H1 (cell line): ENCODE measurements around the gene ZSCAN21.

Experiments used
- CEBPB ChIP-seq: IDR thresholded peaks from 2 replicates; pipeline ENCODE4 v1.6.1; 2012; ENCODE audit warnings: low read depth, low read length
- CTBP2 ChIP-seq: IDR thresholded peaks from 2 replicates; pipeline ENCODE4 v1.7.0; 2011; ENCODE audit warnings: borderline replicate concordance, mild to moderate bottlenecking, moderate library complexity, mixed read lengths, low read length; ENCODE audit not compliant: insufficient read depth, insufficient read length
- CTCF ChIP-seq, 3 experiments: IDR thresholded peaks; 1 replicate in 2 of 3; 2 replicates in 1 of 3; pipeline versions ENCODE4 v1.5.1 to v1.6.1; 2011; ENCODE audit warnings: low read length in 3 of 3, mild to moderate bottlenecking in 3 of 3, inconsistent platforms in 2 of 3, low read depth in 1 of 3, moderate library complexity in 1 of 3; ENCODE audit not compliant: insufficient read depth in 1 of 3; ENCODE audit errors: control extremely low read depth in 1 of 3
- EZH2 ChIP-seq: fragments of 200-600 bp; sonication (generic); IDR thresholded peaks from 2 replicates; pipeline ENCODE4 v1.7.1; 2012; ENCODE audit warnings: low read depth, mild to moderate bottlenecking, moderate library complexity, low read length, inconsistent platforms; ENCODE audit not compliant: severe bottlenecking
- GABPA ChIP-seq: IDR thresholded peaks from 2 replicates; pipeline ENCODE4 v1.6.1; 2011; ENCODE audit warnings: mild to moderate bottlenecking, low read length, moderate library complexity, borderline replicate concordance; ENCODE audit not compliant: insufficient read depth
- NANOG ChIP-seq: IDR thresholded peaks from 2 replicates; pipeline ENCODE4 v1.6.1; 2011; ENCODE audit warnings: low read length, low read depth, mild to moderate bottlenecking, inconsistent platforms; ENCODE audit not compliant: insufficient read depth, poor library complexity, severe bottlenecking
- POLR2A ChIP-seq, 2 experiments: IDR thresholded peaks; 1 replicate in 1 of 2; 2 replicates in 1 of 2; pipeline ENCODE4 v1.6.1; 2011; ENCODE audit warnings: low read depth in 2 of 2, low read length in 2 of 2, mild to moderate bottlenecking in 2 of 2; ENCODE audit errors: control extremely low read depth in 1 of 2
- POLR2AphosphoS5 ChIP-seq: IDR thresholded peaks from 2 replicates; pipeline ENCODE4 v1.6.1; 2011; ENCODE audit warnings: low read depth, low read length
- RAD21 ChIP-seq, 2 experiments: IDR thresholded peaks in 1 of 2; conservative IDR thresholded peaks in 1 of 2; 2 replicates each; pipeline ENCODE4 v1.6.1; 2011; ENCODE audit warnings: low read depth in 2 of 2, low read length in 2 of 2, improper control_type of control experiment in 1 of 2, inconsistent platforms in 1 of 2, mild to moderate bottlenecking in 1 of 2, moderate library complexity in 1 of 2
- RNF2 ChIP-seq: fragments of 200-900, 300-1000 bp; sonication (generic); IDR thresholded peaks from 2 replicates; pipeline ENCODE4 v1.7.1; 2016; ENCODE audit warnings: borderline replicate concordance, low read depth, mild to moderate bottlenecking, antibody characterized with exemption, low read length; ENCODE audit not compliant: poor library complexity, severe bottlenecking; ENCODE audit errors: missing control alignments
- SIN3A ChIP-seq, 2 experiments: IDR thresholded peaks in 1 of 2; conservative IDR thresholded peaks in 1 of 2; 2 replicates each; pipeline ENCODE4 v1.6.1; 2011 to 2012; ENCODE audit warnings: low read length in 2 of 2, improper control_type of control experiment in 1 of 2, low read depth in 1 of 2, mild to moderate bottlenecking in 1 of 2
- SP1 ChIP-seq: IDR thresholded peaks from 2 replicates; pipeline ENCODE4 v1.6.1; 2011; ENCODE audit warnings: low read depth, low read length
- YY1 ChIP-seq: IDR thresholded peaks from 2 replicates; pipeline ENCODE4 v1.6.1; 2011; ENCODE audit warnings: low read depth, mild to moderate bottlenecking, low read length
- TF ChIP-seq, protein P1 (sequence below): IDR thresholded peaks from 2 replicates; pipeline ENCODE4 v1.6.1; 2011; ENCODE audit warnings: low read depth, mild to moderate bottlenecking, low read length; ENCODE audit not compliant: insufficient read depth

- TF ChIP-seq GABPA (no peak), RNF2 (no peak), RAD21 (IDR thresholded peaks at IDR 0.05 in 1 of 2, conservative IDR thresholded peaks at IDR 0.05 in 1 of 2; ENCODE audit: low read depth in 2 of 2, low read length in 2 of 2) (no peak), CTBP2 (no peak), EZH2 (no peak), NANOG (no peak), POLR2AphosphoS5 (peak; percentile 96), POLR2A (IDR thresholded peaks at IDR 0.05; ENCODE audit: control extremely low read depth in 1 of 2, low read depth in 2 of 2, low read length in 2 of 2) (peak; percentile 59 to 93), CTCF (IDR thresholded peaks at IDR 0.05; ENCODE audit: control extremely low read depth in 1 of 3, insufficient read depth in 1 of 3, low read depth in 1 of 3, low read length in 3 of 3) (no peak), SP1 (no peak), CEBPB (no peak), SIN3A (conservative IDR thresholded peaks at IDR 0.05 in 1 of 2, IDR thresholded peaks at IDR 0.05 in 1 of 2; ENCODE audit: low read depth in 1 of 2, low read length in 2 of 2) (no peak), YY1 (no peak)
- TF ChIP-seq, protein P1, sequence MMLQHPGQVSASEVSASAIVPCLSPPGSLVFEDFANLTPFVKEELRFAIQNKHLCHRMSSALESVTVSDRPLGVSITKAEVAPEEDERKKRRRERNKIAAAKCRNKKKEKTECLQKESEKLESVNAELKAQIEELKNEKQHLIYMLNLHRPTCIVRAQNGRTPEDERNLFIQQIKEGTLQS, result no peak
Observed at GRCh38 chr7:100093925-100094486, 44.4 kb downstream of the ZSCAN21 start.
